ENCODE results near the gene ZNF804A.

The ZNF804A gene

DNA sequence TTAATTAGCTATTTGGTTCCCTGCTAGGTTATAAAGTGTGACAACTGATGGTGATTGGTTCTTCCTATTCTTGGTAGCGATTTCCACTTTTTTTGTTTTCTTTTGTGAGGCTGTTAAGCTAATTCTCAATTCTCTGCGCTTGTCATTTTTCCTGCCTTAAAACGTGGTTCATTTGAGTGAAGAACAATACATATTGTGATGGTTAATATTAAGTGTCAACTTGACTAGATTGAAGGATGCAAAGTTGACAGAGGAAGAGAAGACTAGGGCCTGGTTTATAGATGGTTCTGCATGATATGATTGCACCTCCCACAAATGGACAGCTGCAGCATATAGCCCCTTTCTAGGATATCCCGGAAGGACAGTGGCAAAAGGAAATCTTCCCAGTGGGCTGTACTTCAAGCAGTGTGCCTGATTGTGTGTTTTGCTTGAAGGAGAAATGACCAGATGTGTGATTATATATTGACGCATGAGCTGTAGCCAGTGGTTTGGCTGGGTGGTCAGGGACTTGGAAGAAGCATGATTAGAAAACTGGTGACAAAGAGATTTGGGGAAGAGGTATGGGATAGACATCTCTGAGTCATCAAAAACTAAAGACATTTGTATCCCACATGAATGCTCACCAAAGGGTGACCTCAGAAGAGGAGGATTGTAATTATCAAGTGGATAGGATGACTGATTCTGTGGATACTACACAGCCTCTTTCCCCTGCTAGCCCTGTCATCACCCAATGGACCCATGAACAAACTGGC lies 39.4 kb upstream of the ZNF804A start:
- Histone ChIP-seq H3K79me2 (ENCODE audit: insufficient read depth, low read length) (no peaks in the 10 kb centered on the region), H3K9me3 (ENCODE audit: insufficient read depth, low read length, severe bottlenecking) (peaks cover 4% of the 10 kb centered on the region), H3K9ac (ENCODE audit: low read depth, low read length) (no peak overlapping the region), H3K27me3 (ENCODE audit: insufficient read depth, low read length, poor library complexity) (no peaks in the 10 kb centered on the region), H3K4me2 (ENCODE audit: insufficient read depth, low read length) (no peak overlapping the region), H3K27ac (ENCODE audit: low read length) (no peak overlapping the region), H3K4me1 (ENCODE audit: insufficient read depth, low read length) (no peaks in the 10 kb centered on the region), H2AFZ (ENCODE audit: low read depth, low read length) (no peak overlapping the region), H4K20me1 (ENCODE audit: insufficient read depth, low read length) (no peaks in the 10 kb centered on the region), H3K36me3 (ENCODE audit: insufficient read depth, low read length) (no peaks in the 10 kb centered on the region), H3K4me3 (ENCODE audit: low read depth in 1 of 2, low read length in 2 of 2) (no peak overlapping the region)
- no peak for DNase-seq
- TF ChIP-seq, protein P1, sequence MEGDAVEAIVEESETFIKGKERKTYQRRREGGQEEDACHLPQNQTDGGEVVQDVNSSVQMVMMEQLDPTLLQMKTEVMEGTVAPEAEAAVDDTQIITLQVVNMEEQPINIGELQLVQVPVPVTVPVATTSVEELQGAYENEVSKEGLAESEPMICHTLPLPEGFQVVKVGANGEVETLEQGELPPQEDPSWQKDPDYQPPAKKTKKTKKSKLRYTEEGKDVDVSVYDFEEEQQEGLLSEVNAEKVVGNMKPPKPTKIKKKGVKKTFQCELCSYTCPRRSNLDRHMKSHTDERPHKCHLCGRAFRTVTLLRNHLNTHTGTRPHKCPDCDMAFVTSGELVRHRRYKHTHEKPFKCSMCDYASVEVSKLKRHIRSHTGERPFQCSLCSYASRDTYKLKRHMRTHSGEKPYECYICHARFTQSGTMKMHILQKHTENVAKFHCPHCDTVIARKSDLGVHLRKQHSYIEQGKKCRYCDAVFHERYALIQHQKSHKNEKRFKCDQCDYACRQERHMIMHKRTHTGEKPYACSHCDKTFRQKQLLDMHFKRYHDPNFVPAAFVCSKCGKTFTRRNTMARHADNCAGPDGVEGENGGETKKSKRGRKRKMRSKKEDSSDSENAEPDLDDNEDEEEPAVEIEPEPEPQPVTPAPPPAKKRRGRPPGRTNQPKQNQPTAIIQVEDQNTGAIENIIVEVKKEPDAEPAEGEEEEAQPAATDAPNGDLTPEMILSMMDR (IDR thresholded peaks at IDR 0.05; ENCODE audit: borderline replicate concordance, extremely low read depth, low read length, poor library complexity, severe bottlenecking) = no peak
- TF ChIP-seq EZH2 (IDR thresholded peaks at IDR 0.05; ENCODE audit: borderline replicate concordance, low read depth, low read length, severe bottlenecking) = no peak
- ATAC-seq (ENCODE audit: insufficient read depth, low read depth) = no peak

DNA sequence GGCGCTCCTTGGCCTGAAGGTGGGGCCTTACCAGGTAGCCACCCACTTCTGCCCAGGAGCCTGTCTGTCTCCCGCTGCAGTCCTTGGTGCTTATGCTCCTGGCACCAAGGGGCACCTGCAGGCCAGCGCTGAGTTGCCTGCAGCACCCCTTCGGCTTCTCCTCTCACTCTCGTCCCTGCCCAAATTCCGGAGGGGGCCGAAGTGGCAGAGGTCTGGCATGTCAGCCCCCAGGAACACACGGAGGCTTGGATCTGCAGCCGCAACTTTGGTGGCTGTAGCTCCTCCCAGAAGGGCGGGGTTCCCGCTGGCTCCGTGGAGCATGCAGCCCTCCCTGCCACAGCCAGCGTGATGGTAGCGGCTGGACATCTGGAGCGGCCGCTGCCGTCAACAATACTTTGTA lies 37.7 kb upstream of the ZNF804A start:
- no peaks in the 10 kb centered on the region for H3K4me1 ChIP-seq (ENCODE audit: insufficient read depth, low read length)
- H3K9ac ChIP-seq (ENCODE audit: low read depth, low read length) = no peak overlapping the region
- H3K4me3 ChIP-seq (ENCODE audit: low read depth in 1 of 2, low read length in 2 of 2) = no peak overlapping the region
- H2AFZ ChIP-seq (ENCODE audit: low read depth, low read length) = no peak overlapping the region
- no peaks in the 10 kb centered on the region for H3K36me3 ChIP-seq (ENCODE audit: insufficient read depth, low read length)
- H3K27me3 ChIP-seq (ENCODE audit: insufficient read depth, low read length, poor library complexity) = no peaks in the 10 kb centered on the region
- DNase-seq = no peak
- H3K27ac ChIP-seq (ENCODE audit: low read length) = no peak overlapping the region
- no peak overlapping the region for H3K4me2 ChIP-seq (ENCODE audit: insufficient read depth, low read length)
- TF ChIP-seq EZH2 (IDR thresholded peaks at IDR 0.05; ENCODE audit: borderline replicate concordance, low read depth, low read length, severe bottlenecking) = no peak
- TF ChIP-seq, protein P1 (IDR thresholded peaks at IDR 0.05; ENCODE audit: borderline replicate concordance, extremely low read depth, low read length, poor library complexity, severe bottlenecking) = no peak
- no peaks in the 10 kb centered on the region for H3K79me2 ChIP-seq (ENCODE audit: insufficient read depth, low read length)
- H3K9me3 ChIP-seq (ENCODE audit: insufficient read depth, low read length, severe bottlenecking) = peaks cover 4% of the 10 kb centered on the region
- no peak for ATAC-seq (ENCODE audit: insufficient read depth, low read depth)
- H4K20me1 ChIP-seq (ENCODE audit: insufficient read depth, low read length) = no peaks in the 10 kb centered on the region

DNA sequence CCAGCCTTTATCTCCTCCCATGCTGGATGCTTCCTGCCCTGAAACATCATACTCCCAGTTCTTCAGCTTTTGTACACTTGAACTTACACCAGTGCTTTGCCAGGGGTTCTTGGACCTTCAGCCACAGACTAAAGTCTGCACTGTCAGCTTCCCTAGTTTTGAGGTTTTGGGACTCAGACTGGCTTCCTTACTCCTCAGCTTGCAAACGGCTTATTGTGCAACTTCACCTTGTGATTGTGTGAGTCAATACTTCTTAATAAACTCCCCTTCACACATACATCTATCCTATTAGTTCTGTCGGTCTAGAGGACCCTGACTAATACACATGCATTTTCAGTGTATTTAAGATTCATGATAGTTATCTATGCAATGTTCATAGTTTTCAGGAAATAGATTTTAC lies 35.8 kb upstream of the ZNF804A start:
- Histone ChIP-seq H3K36me3 (ENCODE audit: insufficient read depth, low read length) (no peaks in the 10 kb centered on the region), H3K27ac (ENCODE audit: low read length) (no peak overlapping the region), H3K4me3 (ENCODE audit: low read depth in 1 of 2, low read length in 2 of 2) (no peak overlapping the region), H3K79me2 (ENCODE audit: insufficient read depth, low read length) (no peaks in the 10 kb centered on the region), H4K20me1 (ENCODE audit: insufficient read depth, low read length) (no peaks in the 10 kb centered on the region), H2AFZ (ENCODE audit: low read depth, low read length) (no peak overlapping the region), H3K4me2 (ENCODE audit: insufficient read depth, low read length) (no peak overlapping the region), H3K4me1 (ENCODE audit: insufficient read depth, low read length) (no peaks in the 10 kb centered on the region), H3K9ac (ENCODE audit: low read depth, low read length) (no peak overlapping the region), H3K9me3 (ENCODE audit: insufficient read depth, low read length, severe bottlenecking) (peaks cover 4% of the 10 kb centered on the region), H3K27me3 (ENCODE audit: insufficient read depth, low read length, poor library complexity) (no peaks in the 10 kb centered on the region)
- TF ChIP-seq EZH2 (IDR thresholded peaks at IDR 0.05; ENCODE audit: borderline replicate concordance, low read depth, low read length, severe bottlenecking) = no peak
- TF ChIP-seq, protein P1 (IDR thresholded peaks at IDR 0.05; ENCODE audit: borderline replicate concordance, extremely low read depth, low read length, poor library complexity, severe bottlenecking) = no peak
- DNase-seq (no peak), ATAC-seq (ENCODE audit: insufficient read depth, low read depth) (no peak)
